Fibroblast of peridontal ligament (primary cell): Measurements from ENCODE around the gene ZBTB17.
A peak's percentile ranks its signal among the peaks of the same experiment; 100 is the strongest.
"Not testable (repeated sequence)": the region's sequence is repeated elsewhere in the genome, so short reads cannot be mapped to it uniquely, and the experiment has no call there.

Source experiments
- DNase-seq: peaks from one replicate; pipeline ENCODE4 v3.0.0-alpha.2; 2010; ENCODE audit errors: extremely low read depth

The ZBTB17 gene

DNA sequence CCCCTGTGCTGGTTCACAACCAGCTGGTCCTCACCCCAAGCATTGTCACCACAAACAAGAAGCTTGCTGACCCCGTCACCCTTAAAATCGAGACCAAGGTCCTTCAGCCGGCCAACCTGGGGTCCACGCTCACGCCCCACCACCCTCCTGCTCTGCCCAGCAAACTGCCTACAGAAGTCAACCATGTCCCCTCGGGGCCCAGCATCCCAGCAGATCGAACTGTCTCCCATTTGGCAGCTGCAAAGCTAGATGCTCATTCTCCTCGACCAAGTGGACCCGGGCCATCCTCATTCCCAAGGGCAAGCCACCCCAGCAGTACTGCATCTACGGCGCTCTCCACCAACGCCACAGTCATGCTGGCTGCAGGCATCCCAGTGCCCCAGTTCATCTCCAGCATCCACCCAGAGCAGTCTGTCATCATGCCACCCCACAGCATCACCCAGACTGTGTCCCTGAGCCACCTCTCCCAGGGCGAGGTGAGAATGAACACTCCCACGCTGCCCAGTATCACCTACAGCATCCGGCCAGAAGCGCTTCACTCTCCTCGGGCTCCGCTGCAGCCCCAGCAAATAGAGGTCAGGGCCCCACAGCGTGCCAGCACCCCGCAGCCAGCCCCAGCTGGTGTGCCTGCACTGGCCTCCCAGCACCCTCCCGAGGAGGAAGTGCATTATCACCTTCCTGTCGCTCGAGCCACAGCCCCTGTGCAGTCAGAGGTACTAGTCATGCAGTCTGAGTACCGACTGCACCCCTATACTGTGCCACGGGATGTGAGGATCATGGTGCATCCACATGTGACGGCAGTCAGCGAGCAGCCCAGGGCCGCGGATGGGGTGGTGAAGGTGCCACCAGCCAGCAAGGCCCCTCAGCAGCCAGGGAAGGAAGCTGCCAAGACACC, 40.6 kb downstream of the ZBTB17 start:
- no peak for DNase-seq

- DNase-seq = no peak
These were observed 41.5 kb downstream of the ZBTB17 start for GRCh38 chr1:15934211-15935055.

GRCh38 chr1:15933684-15934083, 42.2 kb downstream of the ZBTB17 start:
- DNase-seq = no peak

DNA sequence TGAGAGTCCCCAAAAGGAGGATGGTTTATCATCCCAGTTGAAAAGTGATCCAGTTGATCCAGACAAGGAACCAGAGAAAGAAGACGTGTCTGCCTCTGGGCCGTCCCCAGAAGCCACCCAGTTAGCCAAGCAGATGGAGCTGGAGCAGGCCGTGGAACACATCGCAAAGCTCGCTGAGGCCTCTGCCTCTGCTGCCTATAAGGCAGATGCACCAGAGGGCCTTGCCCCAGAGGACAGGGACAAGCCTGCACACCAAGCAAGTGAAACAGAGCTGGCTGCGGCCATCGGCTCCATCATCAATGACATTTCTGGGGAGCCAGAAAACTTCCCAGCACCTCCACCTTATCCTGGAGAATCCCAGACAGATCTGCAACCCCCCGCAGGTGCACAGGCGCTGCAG, 43.3 kb downstream of the ZBTB17 start:
- DNase-seq = no peak

DNA sequence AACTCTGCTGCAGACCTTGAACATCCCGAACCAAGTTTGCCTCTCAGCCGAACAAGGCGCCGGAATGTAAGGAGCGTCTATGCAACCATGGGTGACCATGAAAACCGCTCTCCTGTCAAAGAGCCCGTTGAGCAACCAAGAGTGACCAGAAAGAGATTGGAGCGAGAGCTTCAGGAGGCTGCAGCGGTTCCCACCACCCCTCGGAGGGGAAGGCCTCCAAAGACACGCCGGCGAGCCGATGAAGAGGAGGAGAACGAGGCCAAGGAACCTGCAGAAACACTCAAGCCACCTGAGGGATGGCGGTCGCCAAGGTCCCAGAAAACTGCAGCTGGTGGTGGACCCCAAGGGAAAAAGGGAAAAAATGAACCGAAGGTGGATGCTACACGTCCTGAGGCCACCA, 44.0 kb downstream of the ZBTB17 start:
- no peak for DNase-seq

DNA sequence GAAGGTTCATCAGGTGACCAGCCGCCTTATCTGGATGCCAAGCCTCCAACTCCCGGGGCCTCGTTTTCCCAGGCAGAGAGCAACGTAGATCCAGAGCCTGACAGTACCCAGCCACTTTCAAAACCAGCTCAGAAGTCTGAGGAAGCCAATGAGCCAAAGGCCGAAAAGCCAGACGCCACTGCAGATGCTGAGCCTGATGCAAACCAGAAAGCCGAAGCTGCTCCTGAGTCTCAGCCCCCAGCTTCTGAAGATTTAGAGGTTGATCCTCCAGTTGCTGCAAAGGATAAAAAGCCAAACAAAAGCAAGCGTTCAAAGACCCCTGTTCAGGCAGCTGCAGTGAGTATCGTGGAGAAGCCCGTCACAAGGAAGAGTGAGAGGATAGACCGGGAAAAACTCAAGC, 44.5 kb downstream of the ZBTB17 start:
- no peak for DNase-seq

GRCh38 chr1:15928971-15929965, 46.6 kb downstream of the ZBTB17 start:
- no peak for DNase-seq

DNA sequence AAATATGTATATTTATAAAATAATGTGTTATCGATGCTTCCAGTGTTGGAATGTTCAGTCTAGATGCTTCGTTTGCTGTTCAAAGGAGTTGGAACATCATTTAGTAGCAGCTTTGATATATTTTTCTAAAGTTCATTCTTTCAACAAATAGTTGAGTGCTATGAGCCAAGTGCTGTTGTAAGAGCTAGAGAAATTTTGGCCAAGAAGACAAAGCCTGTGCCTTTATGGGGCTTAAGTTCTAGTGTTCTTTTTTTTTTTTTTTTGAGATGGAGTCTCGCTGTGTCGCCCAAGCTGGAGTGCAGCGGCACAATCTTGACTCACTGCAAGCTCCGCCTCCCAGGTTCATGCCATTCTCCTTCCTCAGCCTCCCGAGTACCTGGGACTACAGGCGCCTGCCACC, 49.5 kb downstream of the ZBTB17 start:
- DNase-seq = not testable (repeated sequence)

DNA sequence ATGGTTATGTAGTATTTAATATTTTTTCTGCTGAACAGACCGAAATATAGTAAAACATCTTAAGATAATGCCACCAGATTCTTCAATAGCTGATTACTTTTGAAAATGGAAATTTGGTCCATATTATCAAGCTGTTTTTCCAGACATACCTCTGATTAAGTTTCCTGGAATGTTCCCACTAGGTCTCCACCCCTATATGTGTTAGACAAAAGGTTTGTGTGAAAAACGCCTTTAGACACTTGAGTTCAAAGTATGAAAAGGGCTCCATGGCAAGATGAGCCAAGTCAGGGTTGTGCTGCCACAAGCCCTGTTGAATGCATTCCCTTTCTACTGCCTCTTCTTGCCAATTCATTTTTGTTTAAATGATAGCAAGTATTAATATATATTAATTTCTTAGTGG, 52.7 kb downstream of the ZBTB17 start:
- no peak for DNase-seq

GRCh38 chr1:15918962-15919715, 56.8 kb downstream of the ZBTB17 start:
- peak; percentile 54 for DNase-seq

DNA sequence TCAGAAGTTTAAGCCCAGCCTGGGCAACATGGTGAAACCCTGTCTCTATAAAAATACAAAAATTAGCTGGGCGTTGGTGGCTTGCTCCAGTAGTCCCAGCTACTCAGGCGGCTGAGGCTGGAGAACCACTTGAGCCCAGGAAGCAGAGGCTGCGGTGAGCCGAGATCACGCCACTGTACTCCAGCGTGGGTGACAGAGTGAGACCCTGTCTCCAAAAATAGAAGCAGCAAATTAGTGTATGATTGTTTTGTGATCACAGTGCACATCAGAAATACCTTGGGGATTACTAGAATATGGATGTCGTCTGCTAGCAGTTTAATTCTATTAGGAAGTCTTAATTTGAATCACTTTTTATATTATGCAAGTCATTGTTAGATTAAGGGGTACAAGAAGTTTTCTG, 59.0 kb downstream of the ZBTB17 start:
- no peak for DNase-seq

DNA sequence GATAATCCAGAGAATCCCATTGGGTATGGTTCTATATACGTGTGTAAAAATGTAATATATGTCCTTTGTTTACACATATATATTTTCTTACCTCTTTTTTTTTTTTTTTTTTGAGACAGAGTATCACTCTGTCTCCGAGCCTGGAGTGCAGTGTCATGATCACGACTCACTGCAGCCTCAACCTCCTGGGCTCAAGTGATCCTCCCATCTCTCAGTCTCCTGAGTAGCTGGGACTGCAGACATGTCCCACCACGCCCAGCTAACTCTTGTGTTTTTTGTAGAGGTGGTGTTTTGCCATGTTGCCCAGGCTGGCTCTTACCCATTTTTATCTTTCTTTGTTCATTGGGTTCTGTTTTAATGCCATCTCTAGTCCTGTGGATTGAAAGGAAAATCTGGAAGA, 59.5 kb downstream of the ZBTB17 start:
- no peak for DNase-seq

DNA sequence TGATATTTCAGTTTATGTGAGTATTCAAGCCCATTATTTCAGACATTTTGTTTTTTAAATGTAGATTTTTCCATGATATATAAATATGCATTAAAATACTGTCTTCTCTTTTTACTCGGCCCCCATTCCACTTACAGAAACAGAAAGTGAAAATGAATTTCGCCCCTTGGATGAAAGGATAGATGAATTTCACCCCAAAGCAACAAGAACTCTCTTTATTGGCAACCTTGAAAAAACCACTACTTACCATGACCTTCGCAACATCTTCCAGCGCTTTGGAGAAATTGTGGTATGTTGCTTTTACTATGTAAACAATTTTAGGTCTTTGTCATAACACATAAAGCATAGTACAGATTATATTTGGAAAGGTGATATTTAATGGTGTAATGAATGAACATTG, 59.9 kb downstream of the ZBTB17 start:
- peak; percentile 68 for DNase-seq

DNA sequence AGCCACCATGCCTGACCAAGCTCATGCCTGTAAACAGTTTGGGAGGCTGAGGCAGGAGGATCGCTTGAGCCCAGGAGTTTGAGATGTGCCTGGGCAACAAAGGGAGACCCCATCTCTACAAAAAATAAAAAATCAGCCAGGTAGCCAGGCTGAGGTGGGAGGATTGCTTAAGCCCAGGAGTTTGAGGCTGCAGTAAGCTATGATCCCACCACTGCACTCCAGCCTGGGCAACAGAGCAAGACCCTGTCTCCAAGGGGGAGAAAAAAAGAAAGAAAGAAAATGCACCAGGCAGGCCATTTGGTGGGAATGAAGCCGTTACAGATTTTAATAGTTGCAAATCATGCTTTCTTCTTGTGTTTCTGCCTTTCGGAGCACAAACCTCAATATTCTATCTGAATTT, 62.3 kb downstream of the ZBTB17 start:
- not testable (repeated sequence) for DNase-seq

GRCh38 chr1:15911927-15912326, 64.0 kb downstream of the ZBTB17 start:
- no peak for DNase-seq

GRCh38 chr1:15911141-15911540, 64.8 kb downstream of the ZBTB17 start:
- DNase-seq = no peak

GRCh38 chr1:15908597-15908996, 67.3 kb downstream of the ZBTB17 start:
- no peak for DNase-seq

GRCh38 chr1:15902882-15903281, 73.0 kb downstream of the ZBTB17 start:
- peak; percentile 82 for DNase-seq

DNA sequence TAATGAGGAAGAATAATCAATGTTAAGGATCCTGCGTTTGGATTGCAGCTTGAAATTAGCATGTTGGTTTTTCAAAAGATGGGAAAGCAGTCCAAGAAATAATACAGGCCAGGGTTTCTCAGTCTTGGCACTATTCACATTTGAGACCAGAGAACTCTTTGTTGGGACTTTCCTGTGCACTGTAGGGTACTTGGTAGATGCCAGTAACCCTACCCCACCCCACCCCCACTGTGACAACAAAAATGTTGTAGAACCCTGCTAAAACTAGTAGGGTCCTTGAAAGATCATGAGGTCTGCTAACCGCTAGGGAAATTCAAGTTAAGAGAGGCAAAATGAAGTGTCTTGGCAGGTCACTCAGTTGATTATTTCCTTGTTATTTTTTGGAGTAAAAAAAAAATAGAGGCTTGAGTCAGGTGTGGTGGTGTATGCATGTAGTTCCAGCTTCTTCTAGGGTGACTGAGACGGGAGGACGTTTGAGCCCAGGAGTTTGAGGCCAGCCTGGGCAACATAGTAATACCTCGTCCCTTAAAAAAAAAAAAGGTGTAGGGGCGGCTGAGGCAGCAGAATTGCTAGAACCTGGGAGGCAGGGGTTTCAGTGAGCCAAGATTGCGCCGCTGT, 75.1 kb downstream of the ZBTB17 start:
- DNase-seq = no peak

GRCh38 chr1:15899266-15899665, 76.6 kb downstream of the ZBTB17 start:
- no peak for DNase-seq
